NCI-H345 treated with DMSO at 0.1 percent for 48 hours (cell line): ENCODE results near the gene SLC22A1.
"Not testable (repeated sequence)": the region's sequence is repeated elsewhere in the genome, so short reads cannot be mapped to it uniquely, and the experiment has no call there.

ENCODE experiments used
- DNase-seq: peaks from one replicate; lab custom pipeline; 2025; ENCODE audit not compliant: unreplicated experiment; lab: John Stamatoyannopoulos, UW

SLC22A1 gene

GRCh38 chr6:160093061-160093460 is 28.6 kb upstream of the SLC22A1 start:
- no peak for DNase-seq

- DNase-seq = no peak
These were observed 27.7 kb upstream of the SLC22A1 start for GRCh38 chr6:160093946-160094345.

GRCh38 chr6:160095146-160095845 is 26.3 kb upstream of the SLC22A1 start:
- no peak for DNase-seq

- DNase-seq = no peak
These were observed 20.1 kb upstream of the SLC22A1 start for GRCh38 chr6:160101277-160102205.

DNA sequence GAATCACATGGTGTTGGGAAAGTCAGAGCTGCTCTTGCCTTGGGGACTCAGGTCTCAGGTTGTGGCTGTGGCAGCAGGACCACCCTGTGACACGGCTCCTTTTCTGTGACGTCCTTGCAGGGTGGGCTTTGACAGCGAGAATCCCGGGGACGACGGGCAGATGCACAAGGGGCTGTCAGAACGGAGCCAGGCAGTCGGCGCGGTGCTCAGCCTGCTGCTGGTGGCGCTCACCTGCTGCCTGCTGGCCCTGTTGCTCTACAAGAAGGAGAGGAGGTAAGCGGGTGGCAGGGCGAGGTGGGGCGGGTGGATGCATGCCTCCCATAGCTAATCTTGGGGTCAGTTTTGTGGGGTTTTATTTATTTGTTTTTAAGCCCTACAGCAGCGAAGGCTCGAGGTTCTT is 19.2 kb upstream of the SLC22A1 start:
- DNase-seq = no peak

GRCh38 chr6:160102956-160103824 is 18.4 kb upstream of the SLC22A1 start:
- no peak for DNase-seq

GRCh38 chr6:160103825-160104100 is 17.9 kb upstream of the SLC22A1 start:
- no peak for DNase-seq

DNA sequence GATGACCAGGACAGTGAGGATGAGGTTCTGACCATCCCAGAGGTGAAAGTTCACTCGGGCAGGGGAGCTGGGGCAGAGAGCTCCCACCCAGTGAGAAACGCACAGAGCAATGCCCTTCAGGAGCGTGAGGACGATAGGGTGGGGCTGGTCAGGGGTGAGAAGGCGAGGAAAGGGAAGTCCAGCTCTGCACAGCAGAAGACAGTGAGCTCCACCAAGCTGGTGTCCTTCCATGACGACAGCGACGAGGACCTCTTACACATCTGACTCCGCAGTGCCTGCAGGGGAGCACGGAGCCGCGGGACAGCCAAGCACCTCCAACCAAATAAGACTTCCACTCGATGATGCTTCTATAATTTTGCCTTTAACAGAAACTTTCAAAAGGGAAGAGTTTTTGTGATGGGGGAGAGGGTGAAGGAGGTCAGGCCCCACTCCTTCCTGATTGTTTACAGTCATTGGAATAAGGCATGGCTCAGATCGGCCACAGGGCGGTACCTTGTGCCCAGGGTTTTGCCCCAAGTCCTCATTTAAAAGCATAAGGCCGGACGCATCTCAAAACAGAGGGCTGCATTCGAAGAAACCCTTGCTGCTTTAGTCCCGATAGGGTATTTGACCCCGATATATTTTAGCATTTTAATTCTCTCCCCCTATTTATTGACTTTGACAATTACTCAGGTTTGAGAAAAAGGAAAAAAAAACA is 16.6 kb upstream of the SLC22A1 start:
- no peak for DNase-seq

DNA sequence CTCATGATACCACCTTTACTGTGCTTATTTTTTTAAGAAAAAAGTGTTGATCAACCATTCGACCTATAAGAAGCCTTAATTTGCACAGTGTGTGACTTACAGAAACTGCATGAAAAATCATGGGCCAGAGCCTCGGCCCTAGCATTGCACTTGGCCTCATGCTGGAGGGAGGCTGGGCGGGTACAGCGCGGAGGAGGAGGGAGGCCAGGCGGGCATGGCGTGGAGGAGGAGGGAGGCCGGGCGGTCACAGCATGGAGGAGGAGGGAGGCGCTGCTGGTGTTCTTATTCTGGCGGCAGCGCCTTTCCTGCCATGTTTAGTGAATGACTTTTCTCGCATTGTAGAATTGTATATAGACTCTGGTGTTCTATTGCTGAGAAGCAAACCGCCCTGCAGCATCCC is 15.6 kb upstream of the SLC22A1 start:
- no peak for DNase-seq

GRCh38 chr6:160106701-160107100 is 14.9 kb upstream of the SLC22A1 start:
- no peak for DNase-seq

GRCh38 chr6:160108077-160108476 is 13.5 kb upstream of the SLC22A1 start:
- no peak for DNase-seq

- no peak for DNase-seq
These were observed 11.0 kb upstream of the SLC22A1 start for GRCh38 chr6:160110586-160111123.

DNA sequence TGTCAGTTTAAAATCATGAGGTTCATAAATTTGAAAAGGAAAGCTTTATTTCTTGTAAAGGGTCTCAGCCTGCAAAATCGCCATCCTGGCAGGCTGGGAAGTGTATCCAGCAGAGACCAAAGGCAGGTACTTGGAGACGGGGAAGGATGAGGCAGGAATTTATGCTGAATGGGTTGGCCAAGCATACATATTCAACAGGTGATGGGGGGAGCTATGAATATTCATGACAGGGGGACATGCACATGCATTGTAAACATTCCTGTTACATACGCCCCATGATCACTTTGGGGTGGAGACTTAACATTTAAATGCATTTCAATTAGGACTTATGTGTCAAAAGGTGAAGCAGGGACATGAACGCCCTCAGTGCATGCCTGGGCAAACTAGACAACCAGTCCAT is 9.8 kb upstream of the SLC22A1 start:
- no peak for DNase-seq

DNA sequence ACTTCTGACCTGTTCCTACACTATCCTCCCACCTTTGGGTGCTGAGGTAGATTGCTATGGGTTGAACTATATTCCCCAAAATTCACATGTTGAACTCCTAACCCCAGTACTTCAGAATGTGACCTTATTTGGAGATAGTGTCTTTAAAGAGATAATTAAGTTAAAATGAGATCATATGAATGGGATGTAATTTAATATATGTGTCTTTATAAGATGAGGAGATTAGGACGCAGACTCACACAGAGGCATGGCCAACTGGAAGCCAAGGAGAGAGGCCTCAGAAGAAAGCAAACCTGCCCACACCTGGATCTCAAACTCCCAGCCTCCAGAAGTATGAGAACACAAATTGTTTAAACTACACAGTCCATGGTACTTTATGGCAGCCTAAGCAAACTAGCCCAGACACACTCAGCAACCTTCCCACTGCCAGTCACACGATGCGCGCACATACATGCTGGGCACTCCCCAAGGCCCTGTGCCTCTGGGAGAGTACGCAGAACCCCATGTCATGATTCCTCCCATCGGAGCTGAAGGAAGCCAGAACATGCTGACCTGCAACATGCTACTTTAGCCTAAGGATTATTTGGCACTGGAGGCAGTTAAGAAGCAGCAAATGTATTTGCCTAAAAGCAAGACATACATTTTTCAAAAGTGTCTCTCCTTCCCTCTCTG is 8.9 kb upstream of the SLC22A1 start:
- DNase-seq = no peak

DNA sequence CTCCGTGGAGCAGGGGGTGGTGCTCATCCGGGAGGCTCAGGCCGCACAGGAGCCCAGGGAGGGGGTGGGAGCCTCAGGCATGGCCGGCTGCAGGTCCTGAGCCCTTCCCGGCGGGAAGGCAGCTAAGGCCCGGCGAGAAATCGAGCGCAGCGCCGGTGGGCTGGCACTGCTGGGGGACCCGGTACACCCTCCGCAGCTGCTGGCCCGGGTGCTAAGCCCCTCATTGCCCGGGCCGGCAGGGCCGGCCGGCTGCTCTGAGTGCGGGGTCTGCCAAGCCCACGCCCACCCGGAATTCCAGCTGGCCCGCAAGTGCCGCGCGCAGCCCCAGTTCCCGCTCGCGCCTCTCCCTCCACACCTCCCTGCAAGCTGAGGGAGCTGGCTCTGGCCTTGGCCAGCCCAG is 7.1 kb upstream of the SLC22A1 start:
- DNase-seq = not testable (repeated sequence)

- DNase-seq = no peak
These were observed 6.2 kb upstream of the SLC22A1 start for GRCh38 chr6:160115421-160115820.

DNA sequence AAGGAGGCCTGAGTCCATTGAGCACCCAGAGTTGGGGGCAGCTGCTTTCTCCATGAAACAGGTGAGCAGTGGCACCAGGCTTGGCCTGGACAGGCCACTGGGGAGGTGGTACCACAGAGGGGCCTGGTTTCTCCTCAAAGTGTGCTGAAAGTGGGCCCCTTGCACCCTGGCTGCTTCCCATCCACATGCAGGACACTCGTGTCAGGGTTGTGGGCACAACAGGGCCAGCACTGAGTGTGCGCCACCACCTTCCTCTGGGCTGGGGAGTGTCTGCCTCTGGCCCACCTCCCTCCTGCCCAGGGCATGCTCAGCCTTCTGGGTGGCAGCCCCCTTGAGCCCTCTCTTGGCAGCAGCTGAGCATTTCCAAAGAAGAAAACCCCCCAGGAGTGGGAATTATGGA is 5.2 kb upstream of the SLC22A1 start:
- no peak for DNase-seq

DNA sequence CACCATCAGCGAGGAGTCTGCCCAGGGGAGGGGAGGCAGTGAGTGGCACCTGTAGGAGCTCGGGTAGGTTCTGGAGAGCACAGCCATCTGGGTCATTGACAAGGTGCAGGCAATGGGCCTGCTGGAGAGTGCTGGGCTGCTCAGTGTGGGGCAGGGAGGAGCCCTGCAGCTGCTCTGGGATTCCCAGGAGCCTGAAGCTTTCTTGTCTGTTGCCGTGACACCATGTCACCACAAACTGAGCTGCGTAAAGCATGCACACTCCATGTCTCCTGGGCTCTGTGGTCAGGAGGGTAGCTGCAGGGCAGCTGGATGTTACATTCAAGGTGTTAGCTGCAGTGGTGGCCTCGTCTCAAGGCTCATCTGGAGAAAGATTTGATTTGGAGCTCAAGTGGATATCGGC is 4.5 kb upstream of the SLC22A1 start:
- no peak for DNase-seq

- no peak for DNase-seq
These were observed 2.9 kb upstream of the SLC22A1 start for GRCh38 chr6:160118620-160119229.

GRCh38 chr6:160120087-160120486 is 1.5 kb upstream of the SLC22A1 start:
- no peak for DNase-seq
